A673 (cell line): ENCODE measurements around the gene REXO1. TPM values are rescaled to one million over a fixed set of nuclear protein-coding genes. Genes with fewer than 3 reads are reported as not detected.

Experiments
- BruUV-seq: library from RNA; stranded (reverse); fragments of 400-500 nt; replicated peaks from 2 replicates; lab custom pipeline; 2021; lab: Mats Ljungman, UMichigan
- CTCF ChIA-PET: fragments of 300-600 bp; sonication (Branson Sonifier 250); formaldehyde crosslinking; loops from one replicate; lab custom pipeline; 2022; ENCODE audit warnings: antibody characterized with exemption; lab: Charles Lee
- POLR2A ChIA-PET: fragments of 300-600 bp; sonication (Branson Sonifier 250); formaldehyde crosslinking; loops from one replicate; lab custom pipeline; 2022; ENCODE audit warnings: antibody characterized with exemption; ENCODE audit not compliant: low non-redundant PET; lab: Charles Lee
- DNase-seq: peaks from one replicate; pipeline ENCODE4 v3.0.0-alpha.2; 2015; ENCODE audit warnings: low spot score
- H3K27ac ChIP-seq: fragments of 200-600 bp; sonication (generic); 2 replicates; pipeline ENCODE4 v1.5.1; 2016; ENCODE audit warnings: mixed run types, low read depth, mild to moderate bottlenecking, mixed read lengths, antibody characterized with exemption, low read length; ENCODE audit not compliant: poor library complexity, severe bottlenecking
- H3K27me3 ChIP-seq: fragments of 200-600 bp; sonication (generic); replicated peaks from 2 replicates; pipeline ENCODE4 v1.6.1; 2017; ENCODE audit warnings: mixed run types, low read depth, mild to moderate bottlenecking, mixed read lengths, antibody characterized with exemption, low read length; ENCODE audit not compliant: insufficient read depth, poor library complexity
- H3K36me3 ChIP-seq: fragments of 200-600 bp; sonication (generic); 2 replicates; pipeline ENCODE4 v1.6.1; 2016; ENCODE audit warnings: mixed run types, mild to moderate bottlenecking, mixed read lengths, antibody characterized with exemption, low read length; ENCODE audit not compliant: insufficient read depth, poor library complexity, severe bottlenecking
- H3K4me1 ChIP-seq: fragments of 200-600 bp; sonication (generic); 2 replicates; pipeline ENCODE4 v1.6.1; 2017; ENCODE audit warnings: mixed run types, mild to moderate bottlenecking, mixed read lengths, antibody characterized with exemption, low read length; ENCODE audit not compliant: insufficient read depth, poor library complexity, severe bottlenecking
- H3K4me3 ChIP-seq: fragments of 200-600 bp; sonication (generic); 2 replicates; pipeline ENCODE4 v1.5.1; 2016; ENCODE audit warnings: low read depth, mixed run types, mild to moderate bottlenecking, mixed read lengths, low read length; ENCODE audit not compliant: poor library complexity, severe bottlenecking
- H3K9me3 ChIP-seq: fragments of 200-600 bp; sonication (generic); 2 replicates; pipeline ENCODE4 v1.6.1; 2016; ENCODE audit warnings: mixed run types, low read depth, mild to moderate bottlenecking, mixed read lengths, antibody characterized with exemption, low read length; ENCODE audit not compliant: poor library complexity, severe bottlenecking
- CTCF ChIP-seq: fragments of 300-800, 200-600 bp; sonication (generic); conservative IDR thresholded peaks from 2 replicates; pipeline ENCODE4 v1.5.1; 2017; ENCODE audit warnings: low read depth, mild to moderate bottlenecking, antibody characterized with exemption, low read length, moderate library complexity, mixed read lengths
- EZH2 ChIP-seq: fragments of 200-600 bp; sonication (generic); IDR thresholded peaks from 2 replicates; pipeline ENCODE4 v1.6.1; 2017; ENCODE audit warnings: borderline replicate concordance, low read depth, mild to moderate bottlenecking, mixed read lengths, antibody characterized with exemption, low read length; ENCODE audit not compliant: poor library complexity, severe bottlenecking
- intact Hi-C: fragments of 100-400 bp; cut with micrococcal nuclease; formaldehyde crosslinking; loops from one replicate; pipeline ENCODE4 v1.10.0; 2022; ENCODE audit not compliant: unreplicated experiment
- total RNA-seq: library from RNA; stranded (reverse); gene quantifications from 2 replicates; pipeline ENCODE4 v1.2.3, GENCODE V29; 2021

The REXO1 gene
- total RNA-seq, 1 experiment from 2014 or later = 53.0 TPM

- TF ChIP-seq CTCF (no peak), EZH2 (no peak)
- peaks cover 65% of the 10 kb centered on the region for H3K27me3 ChIP-seq
- intact Hi-C loops = no loop called here
- POLR2A ChIA-PET = no interaction called here
- DNase-seq = no peak
- CTCF ChIA-PET = interaction anchor here (0.5 kb wide), 1 partner anchor 9 kb away, joined by 4 read pairs; no protein-coding TSS in a partner anchor
- no peaks in the 10 kb centered on the region for H3K36me3 ChIP-seq
- peaks cover under 1% of the 10 kb centered on the region for H3K4me1 ChIP-seq
- no TSS peak for BruUV-seq
- H3K4me3 ChIP-seq = no peak overlapping the region
- H3K27ac ChIP-seq = no peak overlapping the region
- peaks cover 23% of the 10 kb centered on the region for H3K9me3 ChIP-seq
Measured at GRCh38 chr19:1773184-1773583, 75.1 kb downstream of the REXO1 start.

GRCh38 chr19:1770866-1771576 lies 77.3 kb downstream of the REXO1 start:
- peaks cover 4% of the 10 kb centered on the region for H3K4me1 ChIP-seq
- no TSS peak for BruUV-seq
- no peak overlapping the region for H3K27ac ChIP-seq
- peaks cover 64% of the 10 kb centered on the region for H3K27me3 ChIP-seq
- no peak for DNase-seq
- TF ChIP-seq CTCF (no peak), EZH2 (no peak)
- CTCF ChIA-PET = no interaction called here
- H3K36me3 ChIP-seq = no peaks in the 10 kb centered on the region
- POLR2A ChIA-PET = no interaction called here
- H3K4me3 ChIP-seq = no peak overlapping the region
- peaks cover 23% of the 10 kb centered on the region for H3K9me3 ChIP-seq
- intact Hi-C loops = no loop called here

- H3K36me3 ChIP-seq = no peaks in the 10 kb centered on the region
- no peak overlapping the region for H3K27ac ChIP-seq
- TF ChIP-seq EZH2 = no peak
- TF ChIP-seq CTCF = no peak
- H3K4me3 ChIP-seq = no peak overlapping the region
- intact Hi-C loops = no loop called here
- H3K9me3 ChIP-seq = peaks cover 16% of the 10 kb centered on the region
- H3K27me3 ChIP-seq = peaks cover 65% of the 10 kb centered on the region
- H3K4me1 ChIP-seq = peaks cover 4% of the 10 kb centered on the region
- ChIA-PET POLR2A (no interaction called here), CTCF (no interaction called here)
- no TSS peak for BruUV-seq
- DNase-seq = no peak
Measured at GRCh38 chr19:1769645-1769985, 78.7 kb downstream of the REXO1 start.
